Measurements from ENCODE around the gene UBA3.

UBA3 gene

DNA sequence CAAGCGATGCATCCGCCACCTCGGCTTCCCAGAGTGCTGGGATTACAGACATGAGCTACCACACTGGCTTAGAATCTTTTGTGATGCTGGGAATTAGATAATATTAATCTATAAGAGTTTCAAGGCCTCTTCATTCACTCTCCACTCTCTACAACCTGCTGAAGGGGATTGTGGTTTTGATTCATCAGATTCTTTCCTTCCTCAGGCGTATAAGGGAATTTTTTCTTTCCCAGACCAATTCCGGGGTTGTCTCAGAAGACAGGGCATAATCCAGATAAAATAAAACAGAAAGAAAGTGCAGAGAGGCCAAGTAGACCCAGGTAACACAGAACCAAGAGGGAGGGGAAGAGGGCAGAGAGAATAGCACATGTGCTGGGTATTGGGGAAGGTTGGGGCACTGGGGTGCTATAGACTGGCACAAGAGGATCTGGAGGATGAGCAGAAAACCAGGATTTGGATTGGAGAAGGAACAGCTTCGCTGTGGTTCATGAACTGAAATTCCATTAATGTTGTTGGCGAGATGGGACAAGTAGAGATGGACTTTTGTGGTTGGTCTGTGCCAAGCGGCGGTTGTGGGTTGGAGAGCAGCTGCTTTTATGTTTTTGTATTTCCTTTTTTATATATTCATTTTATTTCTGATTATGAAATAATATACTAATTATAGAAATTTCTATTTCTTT, 17.4 kb upstream of the UBA3 start:
- FAIRE-seq = no peak

DNA sequence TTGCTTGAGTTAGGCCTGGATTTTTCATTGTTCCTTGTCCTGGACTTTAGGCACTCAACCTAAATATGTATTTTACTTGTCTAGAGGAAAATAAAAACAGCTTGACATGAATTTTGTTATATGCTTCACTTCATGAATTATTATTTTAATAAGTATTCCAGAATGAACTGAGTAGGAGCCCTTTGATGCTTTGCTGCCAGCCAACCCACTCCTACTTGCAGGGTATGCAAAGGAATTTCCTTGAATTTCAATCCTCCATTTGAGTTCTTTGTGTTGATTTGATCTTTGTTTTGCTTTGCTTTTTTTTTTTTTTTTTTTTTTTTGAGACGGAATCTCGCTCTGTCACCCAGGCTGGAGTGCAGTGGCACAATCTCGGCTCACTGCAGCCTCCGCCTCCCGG, 16.1 kb upstream of the UBA3 start:
- no peak for FAIRE-seq

- FAIRE-seq = no peak
Observed at GRCh38 chr3:69095636-69096035, 15.5 kb upstream of the UBA3 start.

DNA sequence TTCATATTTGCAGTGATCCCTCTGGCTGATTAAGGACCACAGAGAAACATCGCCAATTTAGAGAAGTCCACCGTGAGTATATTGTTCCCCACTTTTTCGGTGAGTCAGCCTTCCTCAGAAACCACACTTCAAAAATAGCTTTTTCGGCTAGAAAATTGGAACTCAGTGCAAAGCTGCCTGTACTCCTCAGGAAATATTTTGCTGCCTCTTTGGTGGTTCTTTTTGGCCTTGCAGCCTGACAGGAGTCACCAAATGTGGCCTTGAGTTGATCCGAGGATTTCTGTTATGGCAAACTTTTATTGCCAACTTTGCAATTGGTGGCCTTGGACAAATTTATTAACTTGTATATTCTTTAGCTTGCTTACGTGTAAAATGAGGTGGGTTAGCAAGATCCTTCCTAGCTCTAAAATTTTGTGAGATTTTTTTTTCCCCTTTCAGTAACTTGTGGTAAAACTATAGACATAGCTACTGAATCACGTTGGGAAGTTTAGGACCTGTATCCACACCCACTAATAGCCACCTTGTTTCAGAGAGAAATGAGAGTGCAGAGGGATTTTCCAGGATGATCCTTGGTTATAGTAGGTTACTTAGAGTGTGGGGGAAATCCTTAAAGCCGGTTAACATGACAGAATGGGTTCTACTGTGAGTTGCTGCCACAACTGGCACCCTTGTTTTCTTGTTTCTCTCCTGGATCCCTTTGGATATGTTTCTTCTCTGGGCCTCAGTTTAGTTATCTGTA, 14.5 kb upstream of the UBA3 start:
- FAIRE-seq = no peak

GRCh38 chr3:69092030-69092516, 11.9 kb upstream of the UBA3 start:
- no peak for FAIRE-seq

DNA sequence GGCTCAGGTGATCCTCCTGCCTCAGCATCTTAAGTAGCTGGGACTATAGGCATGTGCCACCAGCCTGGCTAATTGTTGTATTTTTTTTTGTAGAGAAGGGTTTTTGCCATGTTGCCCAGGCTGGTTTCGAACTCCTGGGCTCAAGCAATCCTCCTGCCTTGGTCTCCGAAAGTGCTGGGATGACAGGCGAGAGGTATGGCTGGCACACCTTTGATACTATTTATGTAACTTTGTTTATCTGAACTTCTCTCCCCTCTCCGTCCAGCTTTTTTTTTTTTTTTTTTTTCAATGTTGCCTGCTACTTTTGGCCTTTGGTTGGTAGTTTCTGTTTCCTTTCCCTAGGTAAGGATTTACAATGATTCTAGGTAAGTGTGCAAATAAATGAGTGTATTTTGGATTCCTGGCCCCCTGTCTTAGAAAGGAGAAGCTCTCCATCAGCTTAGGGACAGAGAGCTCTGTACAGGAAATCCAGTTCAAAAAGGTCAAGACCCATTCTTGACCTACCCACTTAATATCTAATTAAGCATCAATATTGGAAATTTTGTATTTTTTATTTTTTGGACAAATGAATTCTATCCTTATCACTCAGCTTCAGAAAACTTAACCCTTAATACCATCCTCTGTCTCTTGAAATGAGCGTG, 11.3 kb upstream of the UBA3 start:
- no peak for FAIRE-seq

DNA sequence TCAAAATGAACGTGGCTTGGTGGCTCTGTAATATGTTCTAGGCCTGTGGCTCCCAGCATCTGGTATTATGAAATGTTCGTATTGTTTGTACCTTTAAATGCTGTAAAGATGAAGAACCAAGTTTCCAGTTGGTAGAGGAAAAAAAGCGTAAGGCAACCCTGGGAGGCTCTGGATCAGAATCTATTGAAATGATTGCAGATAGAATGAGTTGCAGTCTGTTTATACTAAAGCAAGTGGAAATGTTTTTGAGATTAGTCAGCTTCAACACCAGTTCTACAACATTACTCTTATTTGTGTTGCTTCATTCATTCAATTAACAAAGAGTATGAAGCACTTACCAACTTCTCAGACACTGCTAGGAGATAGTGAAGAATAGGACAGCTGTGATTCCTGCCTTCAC, 9.9 kb upstream of the UBA3 start:
- FAIRE-seq = no peak

DNA sequence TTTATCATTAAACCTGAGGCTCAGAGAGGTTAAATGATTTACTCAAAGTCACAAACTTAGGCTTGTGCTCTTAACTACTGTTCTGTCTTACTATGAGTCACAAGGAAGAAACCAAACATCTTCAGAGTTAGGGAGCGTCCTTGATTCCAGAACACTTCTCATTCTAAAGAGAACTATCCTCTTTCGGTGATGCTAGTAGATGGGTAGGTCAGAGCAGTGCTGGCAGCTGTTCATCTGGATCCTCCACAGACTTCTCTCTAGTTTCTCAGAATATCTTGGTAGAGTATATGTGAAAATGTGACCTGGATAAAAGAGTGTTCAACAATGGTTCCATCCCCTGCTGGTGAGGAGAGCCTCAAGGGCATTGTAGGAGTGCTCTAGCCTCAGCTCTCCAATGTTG, 7.9 kb upstream of the UBA3 start:
- FAIRE-seq = no peak

GRCh38 chr3:69087030-69087791, 7.0 kb upstream of the UBA3 start:
- FAIRE-seq = no peak

DNA sequence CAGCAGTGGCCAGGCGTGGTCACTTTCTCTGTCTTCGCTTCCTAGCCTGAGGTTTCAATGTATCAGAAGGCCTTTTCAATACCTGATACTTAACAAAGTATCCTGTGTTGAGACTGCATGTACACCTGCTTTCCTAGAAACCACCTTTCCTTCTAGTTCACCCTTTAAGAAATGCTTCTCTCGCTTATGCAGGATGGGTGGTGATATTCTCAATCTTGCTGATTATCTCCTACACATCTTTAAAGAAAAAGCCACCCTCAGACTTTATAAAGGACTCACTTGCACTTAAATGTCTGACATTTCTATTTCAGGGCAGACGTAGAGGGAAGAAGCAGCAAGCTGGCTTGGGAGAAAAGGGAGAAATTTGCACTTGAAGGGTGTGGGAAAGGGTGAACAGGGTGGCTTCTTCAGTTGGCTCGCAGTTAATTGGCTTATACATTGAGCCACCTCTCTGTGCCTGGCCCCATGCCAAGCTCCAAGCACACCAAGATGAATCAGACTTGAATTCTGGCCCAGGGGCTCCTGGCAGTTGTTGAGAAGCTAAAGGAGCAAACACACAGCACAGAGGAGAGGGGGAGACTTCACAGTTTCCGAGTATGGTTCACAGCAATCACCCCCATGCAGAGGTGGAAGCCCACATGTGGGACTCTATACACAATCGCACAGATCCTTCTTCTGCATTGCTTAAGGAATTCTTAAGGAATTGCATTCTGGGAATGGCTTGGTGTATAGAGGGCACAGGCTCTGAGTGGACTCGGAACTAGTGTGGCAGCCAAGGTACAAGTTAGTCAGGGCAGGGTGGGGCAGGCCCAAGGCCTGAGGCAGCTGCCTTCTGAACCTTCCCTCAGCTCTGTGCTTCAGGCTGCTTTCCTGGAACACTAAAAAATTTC, 5.9 kb upstream of the UBA3 start:
- FAIRE-seq = no peak

DNA sequence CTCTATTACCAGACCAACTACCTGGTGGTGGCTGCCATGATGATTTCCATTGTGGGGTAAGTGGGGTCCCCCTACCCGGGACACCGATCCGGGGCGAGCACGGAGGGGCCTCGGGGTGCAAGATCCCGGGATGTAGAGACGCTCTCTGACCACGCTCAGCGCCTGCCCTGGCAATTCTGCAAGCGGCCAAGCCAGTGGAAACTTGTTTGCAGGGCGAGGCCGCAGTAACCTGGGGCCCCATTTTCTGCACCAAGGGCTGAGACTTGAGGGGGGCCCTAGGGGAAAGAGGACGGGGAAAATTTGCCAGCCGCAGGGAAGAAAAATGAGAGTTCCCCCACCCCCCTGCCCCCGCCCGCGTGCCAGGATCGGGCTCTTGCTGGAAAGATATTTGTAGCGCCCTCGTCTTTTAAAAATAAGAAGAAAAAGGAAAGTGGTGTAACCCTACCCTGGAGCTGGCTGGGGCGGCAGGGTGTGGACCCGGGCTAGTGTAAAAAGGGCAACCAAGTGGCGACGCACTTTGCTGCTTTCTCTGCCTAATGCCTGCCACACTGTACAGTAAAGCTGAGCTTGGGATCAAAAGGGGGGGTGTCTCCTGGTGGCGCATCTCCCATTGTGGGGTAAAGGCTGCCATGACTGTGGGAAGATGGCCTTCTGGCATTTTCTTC, 5.1 kb upstream of the UBA3 start:
- FAIRE-seq = no peak

- no peak for FAIRE-seq
Observed at GRCh38 chr3:69084326-69085167, 4.4 kb upstream of the UBA3 start, which contains the start of gene ARL6IP5. Gene ARL6IP5 (plus strand): TSS chr3:69084937. CDS start chr3:69085048, 111 bp downstream.

DNA sequence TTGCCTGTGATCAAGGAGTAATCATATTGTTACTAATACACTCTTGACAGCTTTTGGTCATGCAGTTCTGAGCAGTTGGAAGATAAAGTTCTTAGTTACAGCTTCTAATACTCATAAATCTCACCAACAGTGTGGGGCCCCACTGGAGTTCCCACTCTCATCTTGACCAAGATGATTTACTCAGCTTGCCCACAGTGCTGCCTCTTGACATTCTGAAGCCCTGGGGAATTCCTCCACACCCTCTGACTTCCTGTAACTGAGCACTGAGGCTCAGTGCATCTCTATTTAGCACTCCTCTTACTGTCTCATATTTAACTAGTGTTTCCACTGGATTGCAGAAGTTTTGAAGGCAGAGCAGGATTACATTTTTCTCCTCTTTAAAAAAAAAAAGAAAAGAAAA, 2.6 kb upstream of the UBA3 start:
- no peak for FAIRE-seq

DNA sequence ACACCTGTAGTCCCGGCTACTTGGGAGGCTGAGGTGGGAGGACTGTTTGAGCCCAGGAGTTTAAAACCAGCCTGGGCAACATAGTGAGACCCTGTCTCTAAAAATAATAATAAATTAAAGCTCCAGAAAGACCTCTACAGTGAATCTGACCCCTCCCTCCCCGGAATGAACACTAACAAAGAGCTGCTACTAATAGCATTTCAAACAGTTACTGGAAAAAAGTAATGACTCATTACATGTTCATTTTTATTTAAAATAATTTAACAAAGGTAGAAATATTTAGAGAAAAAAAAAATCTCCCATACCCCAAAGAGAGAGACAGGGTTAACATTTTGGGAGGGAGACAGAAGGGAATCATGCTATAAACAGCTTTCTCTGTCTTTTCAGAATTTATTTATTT, 2.2 kb upstream of the UBA3 start:
- FAIRE-seq = no peak

DNA sequence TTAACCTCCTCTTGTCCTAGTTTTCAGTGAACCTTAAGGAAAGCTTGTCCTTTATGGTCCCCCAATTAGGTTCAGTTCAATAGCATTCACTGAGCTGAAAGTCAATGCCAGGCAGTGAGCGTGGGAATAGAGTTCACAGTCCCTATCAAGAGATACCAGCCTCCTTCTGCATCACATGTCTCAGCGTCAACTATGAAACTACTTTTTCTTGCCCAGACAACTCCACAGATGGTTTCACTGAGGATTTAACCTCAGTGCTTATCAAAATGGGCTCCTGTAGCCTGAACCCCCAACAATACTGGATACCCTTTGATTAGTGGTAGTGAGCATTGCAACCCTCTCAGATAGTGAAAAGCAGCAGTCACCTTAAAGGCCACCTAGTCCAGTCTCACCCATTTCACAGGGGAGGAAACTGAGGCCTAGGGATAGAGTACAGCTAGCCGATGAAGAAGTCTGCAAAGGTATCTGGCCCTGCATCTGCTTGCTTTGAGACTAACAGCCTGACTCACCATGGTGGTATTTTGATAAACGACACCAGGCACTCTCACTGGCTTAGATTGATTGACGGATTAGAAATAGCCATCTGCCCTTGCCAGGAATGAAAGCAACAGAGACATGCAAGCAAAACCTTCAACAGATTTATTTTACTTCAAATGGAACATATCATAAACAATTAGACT, 1.6 kb upstream of the UBA3 start:
- no peak for FAIRE-seq

GRCh38 chr3:69079269-69080159, 651 bp downstream of the UBA3 start:
- no peak for FAIRE-seq

- FAIRE-seq = no peak
Observed at GRCh38 chr3:69072928-69073327, 7.2 kb downstream of the UBA3 start.

DNA sequence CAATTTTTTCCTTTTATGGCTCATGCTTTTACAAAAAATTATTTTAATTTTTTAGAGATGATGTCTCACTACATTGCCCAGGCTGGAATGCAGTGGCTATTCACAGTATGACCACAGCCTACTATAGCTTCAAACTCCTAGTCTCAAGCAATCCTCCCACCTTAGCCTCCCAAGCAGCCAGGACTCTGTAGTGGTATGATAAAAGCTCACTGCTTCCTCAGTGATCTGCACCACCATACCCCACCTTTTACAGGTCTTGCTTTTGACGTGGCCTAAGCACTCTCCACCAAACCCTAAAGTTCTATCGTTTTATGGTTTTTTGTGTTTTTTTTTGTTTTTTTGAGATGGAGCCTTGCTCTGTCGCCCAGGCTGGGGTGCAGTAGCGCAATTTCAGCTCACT, 14.0 kb downstream of the UBA3 start:
- FAIRE-seq = no peak

Measured in colon (tissue), 2 donors.